SH-SY5Y (cell line): ENCODE measurements around the gene HOXD9.

Source experiments
- GATA2 ChIP-seq: IDR thresholded peaks from 2 replicates; pipeline ENCODE4 v1.6.1; 2011; ENCODE audit warnings: mild to moderate bottlenecking, low read depth, low read length
- GATA3 ChIP-seq: IDR thresholded peaks from 2 replicates; pipeline ENCODE4 v1.6.1; 2011; ENCODE audit warnings: low read depth, mild to moderate bottlenecking, low read length, moderate library complexity

DNA sequence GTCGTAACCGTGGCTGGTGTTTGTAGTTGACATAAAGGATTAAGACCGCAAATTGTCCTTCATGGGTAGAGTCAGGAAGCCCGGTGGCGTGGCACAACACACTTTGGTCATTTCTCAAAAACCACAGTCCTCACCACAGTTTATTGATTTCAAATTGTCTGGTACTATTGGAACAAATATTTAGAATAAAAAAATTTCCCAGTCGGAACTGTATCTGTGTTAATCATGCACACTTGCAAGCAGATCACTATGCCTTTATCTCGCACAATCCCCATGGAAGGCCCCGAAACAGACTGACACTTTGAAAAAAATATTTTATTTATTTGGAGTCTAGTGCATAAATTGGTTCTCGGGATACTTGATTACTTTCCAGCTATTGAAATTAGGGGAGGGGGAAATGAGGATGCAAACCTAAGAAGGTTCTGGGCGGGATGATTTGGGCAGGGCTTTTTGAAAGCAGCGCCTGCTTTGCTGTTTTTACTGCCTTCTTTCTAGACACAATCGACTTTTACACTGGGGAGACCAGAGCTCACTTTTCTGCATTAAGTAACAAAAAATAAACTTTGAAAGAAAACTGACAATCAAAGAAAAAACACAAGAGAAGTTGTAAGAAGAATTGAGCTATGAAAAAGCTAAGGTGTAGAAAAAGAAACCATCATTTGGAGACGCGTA, 50.5 kb downstream of the HOXD9 start:
- no peak for TF ChIP-seq GATA3
- TF ChIP-seq GATA2 = no peak
